A549 treated with AZD2906 at 1 μM for 4 hours (cell line): ENCODE results near the gene DYDC2. TPM values are rescaled to one million over a fixed set of nuclear protein-coding genes. Genes with fewer than 3 reads are reported as not detected.

Experiments
- total RNA-seq: library from RNA; stranded (reverse); fragments of 200-300 nt; extraction: Qiagen RNA extraction; gene quantifications from 5 replicates; pipeline ENCODE4 v1.2.3, GENCODE V29; 2022

Gene DYDC2, protein sequence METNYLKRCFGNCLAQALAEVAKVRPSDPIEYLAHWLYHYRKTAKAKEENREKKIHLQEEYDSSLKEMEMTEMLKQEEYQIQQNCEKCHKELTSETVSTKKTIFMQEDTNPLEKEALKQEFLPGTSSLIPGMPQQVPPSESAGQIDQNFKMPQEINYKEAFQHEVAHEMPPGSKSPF
- total RNA-seq = 0.09 to 0.19 TPM in 2 of 5 replicates, not detected in the others

DNA sequence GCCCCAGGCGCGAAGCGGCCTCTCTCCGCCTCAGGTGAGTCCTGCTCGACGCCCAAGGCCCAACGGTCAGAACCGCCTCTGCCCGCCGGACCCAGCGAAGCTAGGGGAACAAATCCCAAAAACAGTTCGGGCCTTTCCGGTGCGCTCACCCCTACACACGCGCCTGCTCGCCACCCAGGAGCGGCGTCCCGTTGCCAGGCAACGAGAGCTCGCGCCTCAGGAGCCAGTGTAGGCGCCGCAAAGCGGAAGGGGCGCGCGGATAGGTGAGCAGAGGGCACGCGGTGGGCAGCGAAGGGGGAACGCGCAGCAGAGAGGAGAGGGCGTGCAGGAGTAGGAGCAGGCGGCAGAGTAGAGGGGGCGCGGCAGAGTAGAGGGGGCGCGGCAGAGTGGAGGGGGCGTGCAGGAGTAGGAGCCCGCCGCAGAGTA is at the start of gene DYDC2, which contains the start of gene DYDC1:
DYDC2 (plus strand) TSS at position 219 of the 426 bp plus-strand sequence. CDS start 5,663 bp downstream, outside the sequence.
DYDC1 (minus strand) TSS at position 193 of the 426 bp plus-strand sequence. CDS start 4,154 bp downstream, outside the sequence.

DNA sequence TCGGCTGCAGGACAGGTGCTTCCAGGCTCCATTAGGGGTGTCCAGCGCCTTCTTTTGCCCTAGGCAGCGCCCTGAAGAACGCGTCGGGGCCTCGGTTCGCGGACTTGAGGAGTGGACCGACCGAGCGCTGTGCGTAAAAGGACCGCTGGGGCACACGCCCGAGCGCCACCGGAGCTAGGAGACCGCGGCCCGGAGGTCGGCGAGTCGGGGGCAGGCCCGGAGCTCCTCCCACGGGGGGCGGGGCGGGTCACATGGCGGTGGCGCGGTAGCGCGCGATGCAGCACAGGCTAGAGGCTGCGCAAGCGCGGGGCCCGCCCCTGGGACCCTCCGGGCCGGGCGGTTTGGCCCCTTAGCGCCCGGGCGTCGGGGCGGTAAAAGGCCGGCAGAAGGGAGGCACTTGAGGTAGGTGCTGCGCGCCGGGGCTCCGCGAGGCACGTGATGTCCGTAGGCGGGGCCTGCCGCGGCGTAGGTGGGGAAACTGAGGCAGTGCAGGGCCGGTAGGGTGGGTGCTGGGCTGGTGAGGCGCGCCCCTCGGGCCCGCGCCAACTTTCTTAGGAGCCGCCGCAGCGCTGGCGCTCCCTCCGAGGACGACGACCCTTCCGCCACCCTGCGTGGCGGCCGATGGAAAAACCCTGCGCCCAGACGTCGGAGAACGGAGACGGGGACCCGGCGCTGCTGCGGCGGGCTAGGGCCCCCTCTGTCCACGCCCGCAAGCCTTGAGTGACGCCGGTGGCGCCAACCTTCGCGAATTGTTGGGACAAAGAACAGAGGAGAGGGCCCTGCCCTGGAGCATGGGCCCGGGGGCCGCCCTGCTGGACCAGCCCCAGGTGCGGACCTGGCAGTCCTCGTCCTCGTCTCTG is 51.9 kb downstream of the DYDC2 start, which contains the start of gene PRXL2A:
PRXL2A (plus strand) TSS at position 310 of the 860 bp plus-strand sequence. CDS start 11,917 bp downstream, outside the sequence.

Other genes with a start within 250 kb of the DYDC2 start
- 0.16 to 0.30 TPM (median 0.17 TPM) in 3 of 5 replicates, not detected in the others for gene PLAC9, start 224.1 kb upstream of the DYDC2 start, total RNA-seq
- gene ANXA11, start 151.2 kb upstream of the DYDC2 start, total RNA-seq = 145 to 213 TPM (median 201 TPM) in 5 replicates
- gene MAT1A, start 67.1 kb upstream of the DYDC2 start, total RNA-seq = 0.01 to 0.23 TPM (median 0.08 TPM) in 5 replicates
- gene DYDC1, start within 50 bp of the DYDC2 start, total RNA-seq = not detected in 5 replicates
- gene PRXL2A, start 51.8 kb downstream of the DYDC2 start, total RNA-seq = 39.5 to 44.6 TPM (median 43.3 TPM) in 5 replicates
- 108 to 130 TPM (median 129 TPM) in 5 replicates for gene TSPAN14, start 97.5 kb downstream of the DYDC2 start, total RNA-seq
- gene SH2D4B, start 181.1 kb downstream of the DYDC2 start, total RNA-seq = 0.02 to 0.06 TPM (median 0.03 TPM) in 4 of 5 replicates, not detected in the other